HG02885 (cell line): Measurements from ENCODE around the gene KIAA1614.

Experiments used
- ATAC-seq: cut with Tn5 transposase; IDR thresholded peaks from one replicate; pipeline ENCODE4 v1.9.1; 2021; ENCODE audit warnings: mild to moderate bottlenecking; ENCODE audit not compliant: unreplicated experiment, poor library complexity

The KIAA1614 gene

GRCh38 chr1:180940445-180940844 lies 27.7 kb downstream of the KIAA1614 start:
- no peak for ATAC-seq

- no peak for ATAC-seq
Observed at GRCh38 chr1:180941518-180942275, 29.0 kb downstream of the KIAA1614 start.

- no peak for ATAC-seq
Observed at GRCh38 chr1:180945151-180945550, 32.5 kb downstream of the KIAA1614 start.

- no peak for ATAC-seq
Observed at GRCh38 chr1:180945551-180945950, 32.9 kb downstream of the KIAA1614 start.

- ATAC-seq, result no peak
Observed at GRCh38 chr1:180946056-180946455, 33.4 kb downstream of the KIAA1614 start.

- ATAC-seq, result no peak
Observed at GRCh38 chr1:180946541-180947498, 34.1 kb downstream of the KIAA1614 start.

- no peak for ATAC-seq
Observed at GRCh38 chr1:180947499-180947885, 34.8 kb downstream of the KIAA1614 start.

- no peak for ATAC-seq
Observed at GRCh38 chr1:180947901-180948640, 35.4 kb downstream of the KIAA1614 start.

GRCh38 chr1:180948641-180949615 lies 36.2 kb downstream of the KIAA1614 start:
- no peak for ATAC-seq

- no peak for ATAC-seq
Observed at GRCh38 chr1:180949616-180950000, 36.9 kb downstream of the KIAA1614 start.

- no peak for ATAC-seq
Observed at GRCh38 chr1:180950321-180950720, 37.6 kb downstream of the KIAA1614 start.

- ATAC-seq, result no peak
Observed at GRCh38 chr1:180951186-180951745, 38.6 kb downstream of the KIAA1614 start.

- no peak for ATAC-seq
Observed at GRCh38 chr1:180951836-180952656, 39.3 kb downstream of the KIAA1614 start.

GRCh38 chr1:180952657-180953013 lies 39.9 kb downstream of the KIAA1614 start:
- no peak for ATAC-seq

- ATAC-seq, result peak; percentile 19
Observed at GRCh38 chr1:180953291-180954004, 40.8 kb downstream of the KIAA1614 start.

GRCh38 chr1:180954005-180954800 lies 41.5 kb downstream of the KIAA1614 start:
- peak; percentile 75 for ATAC-seq

- no peak for ATAC-seq
Observed at GRCh38 chr1:180954801-180955165, 42.1 kb downstream of the KIAA1614 start.
